Umbilical cord (tissue), 2 donors: Measurements from ENCODE around the gene QPCT. TPM values are rescaled to one million over a fixed set of nuclear protein-coding genes. Genes with fewer than 3 reads are reported as not detected.
"Not testable (repeated sequence)": the region's sequence is repeated elsewhere in the genome, so short reads cannot be mapped to it uniquely, and the experiment has no call there.

ENCODE experiments used
- DNase-seq: peaks from one replicate; pipeline ENCODE4 v3.0.0-alpha.2; 2015; ENCODE audit warnings: low spot score
- total RNA-seq: library from RNA; depleted of rRNA; stranded (reverse); fragments of >200 nt; gene quantifications from one replicate; pipeline ENCODE4 v1.2.3, GENCODE V29; 2014; ENCODE audit warnings: low replicate concordance; ENCODE audit not compliant: insufficient read depth

The QPCT gene
- total RNA-seq, 1 donor from 2014 or later = 37.6 TPM

GRCh38 chr2:37357530-37357929 lies 13.1 kb downstream of the QPCT start:
- DNase-seq = peak; percentile 50

- DNase-seq = no peak
These were observed 14.0 kb downstream of the QPCT start for GRCh38 chr2:37358466-37358865.

- no peak for DNase-seq
These were observed 16.9 kb downstream of the QPCT start for GRCh38 chr2:37361216-37361815.

GRCh38 chr2:37361994-37362698 lies 17.7 kb downstream of the QPCT start:
- no peak for DNase-seq

GRCh38 chr2:37364351-37364750 lies 19.9 kb downstream of the QPCT start:
- DNase-seq = no peak

- DNase-seq = no peak
These were observed 21.2 kb downstream of the QPCT start for GRCh38 chr2:37365669-37366068.

- no peak for DNase-seq
These were observed 22.3 kb downstream of the QPCT start for GRCh38 chr2:37366773-37367172.

- no peak for DNase-seq
These were observed 22.9 kb downstream of the QPCT start for GRCh38 chr2:37367310-37367709.

GRCh38 chr2:37367984-37368383 lies 23.6 kb downstream of the QPCT start:
- no peak for DNase-seq

GRCh38 chr2:37370666-37371065 lies 26.2 kb downstream of the QPCT start:
- DNase-seq = no peak

GRCh38 chr2:37372000-37372399 lies 27.6 kb downstream of the QPCT start:
- no peak for DNase-seq

GRCh38 chr2:37375741-37376288 lies 31.4 kb downstream of the QPCT start:
- peak; percentile 55 for DNase-seq

GRCh38 chr2:37376421-37377186 lies 32.2 kb downstream of the QPCT start:
- DNase-seq = peak; percentile 84

GRCh38 chr2:37377187-37377532 lies 32.7 kb downstream of the QPCT start:
- DNase-seq = no peak

GRCh38 chr2:37378411-37378810 lies 34.0 kb downstream of the QPCT start:
- DNase-seq = no peak

GRCh38 chr2:37379881-37380296 lies 35.5 kb downstream of the QPCT start:
- DNase-seq = no peak

GRCh38 chr2:37380787-37381186 lies 36.4 kb downstream of the QPCT start:
- DNase-seq = not testable (repeated sequence)

GRCh38 chr2:37384261-37384660 lies 39.8 kb downstream of the QPCT start:
- DNase-seq = not testable (repeated sequence)

- no peak for DNase-seq
These were observed 42.9 kb downstream of the QPCT start for GRCh38 chr2:37387148-37387835.

- no peak for DNase-seq
These were observed 43.6 kb downstream of the QPCT start for GRCh38 chr2:37388074-37388473.

- no peak for DNase-seq
These were observed 45.0 kb downstream of the QPCT start for GRCh38 chr2:37389395-37389794.
